Activated naive CD8-positive, alpha-beta T cell treated with anti-CD3 and anti-CD28 coated beads, Interleukin-2, amount 10 ng/mL, durations not matched to agents 7 days and 5 days (primary cell): Measurements from ENCODE around the gene RABGAP1L. TPM values are rescaled to one million over a fixed set of nuclear protein-coding genes. Genes with fewer than 3 reads are reported as not detected.
"Not testable (repeated sequence)": the region's sequence is repeated elsewhere in the genome, so short reads cannot be mapped to it uniquely, and the experiment has no call there.

Experiments used
- ATAC-seq: fragments of 150-1000 bp; cut with Tn5 transposase; one replicate; pipeline ENCODE4 v1.10.0; 2021; ENCODE audit warnings: low read depth, moderate library complexity
- POLR2A ChIA-PET: fragments of 350-600 bp; sonication (Branson Sonifier 250); formaldehyde crosslinking; loops from one replicate; lab custom pipeline; 2021; ENCODE audit warnings: antibody characterized with exemption; lab: Charles Lee
- DNase-seq: peaks from one replicate; pipeline ENCODE4 v3.0.0; 2021
- H3K27ac Mint-ChIP-seq: one replicate; pipeline ENCODE4 v1.8.0; 2022; ENCODE audit warnings: mild to moderate bottlenecking, mixed read lengths
- H3K27me3 Mint-ChIP-seq: one replicate; pipeline ENCODE4 v1.8.0; 2022; ENCODE audit warnings: mild to moderate bottlenecking, moderate library complexity, mixed read lengths
- H3K36me3 Mint-ChIP-seq: one replicate; pipeline ENCODE4 v1.8.0; 2021; ENCODE audit warnings: mild to moderate bottlenecking, mixed read lengths
- H3K4me1 Mint-ChIP-seq: one replicate; pipeline ENCODE4 v1.8.0; 2021; ENCODE audit warnings: mixed read lengths
- H3K4me3 Mint-ChIP-seq: one replicate; pipeline ENCODE4 v1.8.0; 2022; ENCODE audit warnings: mild to moderate bottlenecking, moderate library complexity, mixed read lengths
- H3K9me3 Mint-ChIP-seq: one replicate; pipeline ENCODE4 v1.8.0; 2021; ENCODE audit warnings: mixed read lengths
- total RNA-seq, 2 experiments: library from RNA; stranded (reverse); gene quantifications; one replicate each; pipeline ENCODE4 v1.2.3, GENCODE V29; 2021

RABGAP1L gene
- total RNA-seq, 2 experiments from 2014 or later = 64.8 to 69.9 TPM

- no peak for DNase-seq
- peaks cover 2% of the 10 kb centered on the region for H3K4me1 Mint-ChIP-seq
- POLR2A ChIA-PET = no interaction called here
- H3K27ac Mint-ChIP-seq = no peak overlapping the region
- no peak for ATAC-seq
- peaks cover 2% of the 10 kb centered on the region for H3K36me3 Mint-ChIP-seq
- H3K9me3 Mint-ChIP-seq = no peaks in the 10 kb centered on the region
- no peaks in the 10 kb centered on the region for H3K27me3 Mint-ChIP-seq
- H3K4me3 Mint-ChIP-seq = no peak overlapping the region
Measured at GRCh38 chr1:174448531-174448883, 289.2 kb downstream of the RABGAP1L start.

GRCh38 chr1:174448974-174449373 lies 289.7 kb downstream of the RABGAP1L start:
- no peaks in the 10 kb centered on the region for H3K9me3 Mint-ChIP-seq
- no peak overlapping the region for H3K4me3 Mint-ChIP-seq
- H3K27me3 Mint-ChIP-seq = no peaks in the 10 kb centered on the region
- no peak for DNase-seq
- H3K27ac Mint-ChIP-seq = no peak overlapping the region
- POLR2A ChIA-PET = no interaction called here
- peaks cover 2% of the 10 kb centered on the region for H3K36me3 Mint-ChIP-seq
- no peak for ATAC-seq
- peaks cover 2% of the 10 kb centered on the region for H3K4me1 Mint-ChIP-seq

DNA sequence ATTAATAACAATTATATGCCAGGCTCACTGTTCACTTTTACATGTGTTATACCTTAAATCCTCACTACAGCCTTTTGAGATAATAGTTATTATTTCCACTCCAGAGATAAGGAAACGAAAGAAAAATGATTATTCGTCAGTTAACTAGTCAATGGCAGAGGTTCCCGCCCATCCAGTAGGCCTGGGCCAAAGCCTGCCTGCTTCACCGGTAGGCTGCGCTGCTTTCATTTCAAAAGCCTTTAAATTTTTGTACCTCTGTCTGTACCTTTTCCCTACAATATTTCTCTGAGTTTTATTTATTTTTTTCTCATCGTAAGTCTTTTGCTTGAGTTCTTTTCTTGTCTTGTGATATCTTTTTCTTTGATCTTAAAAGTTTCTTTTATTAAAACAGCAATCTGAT lies 292.1 kb downstream of the RABGAP1L start:
- Mint-ChIP-seq H3K36me3 (peaks cover 2% of the 10 kb centered on the region), H3K27me3 (no peaks in the 10 kb centered on the region), H3K9me3 (no peaks in the 10 kb centered on the region), H3K4me3 (no peak overlapping the region), H3K4me1 (peaks cover 2% of the 10 kb centered on the region), H3K27ac (no peak overlapping the region)
- no peak for DNase-seq
- POLR2A ChIA-PET = no interaction called here
- ATAC-seq = no peak

DNA sequence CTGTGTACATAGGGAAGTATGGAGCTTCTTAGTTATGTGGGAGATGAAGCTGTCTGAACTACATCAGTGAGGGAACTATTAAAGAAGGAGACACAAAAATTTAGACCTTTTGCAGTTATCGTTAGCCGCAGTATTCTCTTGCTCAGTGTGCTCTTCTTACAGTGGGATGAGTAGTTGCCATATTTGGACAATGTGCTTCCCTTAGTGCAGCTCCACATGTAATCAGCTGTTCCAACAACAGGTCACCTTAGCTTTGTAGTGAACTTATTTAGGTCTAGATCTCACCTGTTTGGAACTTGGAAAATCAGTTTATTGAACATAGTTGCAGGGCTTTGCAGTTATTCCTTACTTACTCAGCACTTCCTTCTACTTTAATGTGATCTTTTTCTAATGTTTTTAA lies 306.5 kb downstream of the RABGAP1L start:
- H3K27ac Mint-ChIP-seq = no peak overlapping the region
- H3K36me3 Mint-ChIP-seq = peaks cover 5% of the 10 kb centered on the region
- H3K9me3 Mint-ChIP-seq = peaks cover 2% of the 10 kb centered on the region
- H3K4me3 Mint-ChIP-seq = no peak overlapping the region
- POLR2A ChIA-PET = no interaction called here
- DNase-seq = no peak
- no peaks in the 10 kb centered on the region for H3K27me3 Mint-ChIP-seq
- no peak for ATAC-seq
- no peaks in the 10 kb centered on the region for H3K4me1 Mint-ChIP-seq

DNA sequence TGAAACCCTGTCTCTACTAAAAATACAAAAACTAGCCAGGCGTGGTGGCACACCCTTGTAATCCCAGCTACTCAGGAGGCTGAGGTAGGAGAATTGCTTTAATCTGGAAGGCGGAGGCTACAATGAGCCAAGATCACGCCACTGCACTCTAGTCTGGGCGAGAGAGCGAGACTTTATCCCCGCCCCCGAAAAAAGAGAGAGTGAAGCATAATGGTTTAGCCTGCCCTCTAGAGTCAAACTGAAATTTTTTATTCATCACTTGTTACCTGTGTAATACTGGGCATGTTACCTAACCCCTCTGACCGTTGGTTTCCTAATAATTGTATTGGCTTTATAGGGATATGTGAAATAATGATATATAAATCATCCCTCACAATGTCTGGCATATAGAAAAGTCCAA lies 307.3 kb downstream of the RABGAP1L start:
- Mint-ChIP-seq H3K36me3 (peaks cover 5% of the 10 kb centered on the region), H3K27ac (no peak overlapping the region), H3K4me3 (no peak overlapping the region), H3K27me3 (no peaks in the 10 kb centered on the region), H3K4me1 (no peaks in the 10 kb centered on the region), H3K9me3 (peaks cover 2% of the 10 kb centered on the region)
- POLR2A ChIA-PET = no interaction called here
- DNase-seq (no peak), ATAC-seq (no peak)

DNA sequence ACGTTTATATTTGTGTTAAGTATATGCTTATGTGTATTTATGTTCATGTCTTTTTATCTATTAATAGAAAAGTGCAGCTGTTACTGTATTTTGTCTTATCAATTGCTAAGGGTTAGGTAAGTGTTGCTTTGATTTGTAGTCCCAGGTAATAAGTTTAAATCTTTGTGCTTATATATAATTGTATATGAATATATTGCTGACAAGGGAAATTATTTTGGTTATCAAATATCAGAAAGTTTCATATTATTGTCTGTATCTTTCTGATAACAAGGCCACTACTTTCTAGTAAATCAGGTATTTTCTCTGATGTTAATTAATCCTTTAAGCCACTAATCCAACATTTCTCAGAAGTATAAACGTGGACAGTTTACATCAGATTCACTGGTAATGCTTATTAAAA lies 309.7 kb downstream of the RABGAP1L start:
- POLR2A ChIA-PET = no interaction called here
- Mint-ChIP-seq H3K4me1 (no peaks in the 10 kb centered on the region), H3K36me3 (no peaks in the 10 kb centered on the region), H3K4me3 (no peak overlapping the region), H3K9me3 (no peaks in the 10 kb centered on the region), H3K27ac (no peak overlapping the region), H3K27me3 (no peaks in the 10 kb centered on the region)
- DNase-seq = no peak
- no peak for ATAC-seq

- Mint-ChIP-seq H3K4me1 (no peaks in the 10 kb centered on the region), H3K4me3 (no peak overlapping the region), H3K36me3 (no peaks in the 10 kb centered on the region), H3K27ac (no peak overlapping the region), H3K9me3 (no peaks in the 10 kb centered on the region), H3K27me3 (no peaks in the 10 kb centered on the region)
- POLR2A ChIA-PET = no interaction called here
- DNase-seq (no peak), ATAC-seq (no peak)
Measured at GRCh38 chr1:174469687-174470086, 310.4 kb downstream of the RABGAP1L start.

- ATAC-seq (no peak), DNase-seq (no peak)
- POLR2A ChIA-PET = no interaction called here
- H3K27ac Mint-ChIP-seq = no peak overlapping the region
- no peaks in the 10 kb centered on the region for H3K27me3 Mint-ChIP-seq
- H3K36me3 Mint-ChIP-seq = no peaks in the 10 kb centered on the region
- no peak overlapping the region for H3K4me3 Mint-ChIP-seq
- peaks cover 2% of the 10 kb centered on the region for H3K9me3 Mint-ChIP-seq
- H3K4me1 Mint-ChIP-seq = peaks cover 2% of the 10 kb centered on the region
Measured at GRCh38 chr1:174479281-174479680, 320.0 kb downstream of the RABGAP1L start.

- ATAC-seq (no peak), DNase-seq (no peak)
- peaks cover 2% of the 10 kb centered on the region for H3K4me1 Mint-ChIP-seq
- H3K27me3 Mint-ChIP-seq = no peaks in the 10 kb centered on the region
- no peak overlapping the region for H3K4me3 Mint-ChIP-seq
- peaks cover 3% of the 10 kb centered on the region for H3K9me3 Mint-ChIP-seq
- H3K36me3 Mint-ChIP-seq = no peaks in the 10 kb centered on the region
- POLR2A ChIA-PET = interaction anchor here (0.6 kb wide), 1 partner anchor 16 kb away, joined by 3 read pairs; no protein-coding TSS in a partner anchor
- no peak overlapping the region for H3K27ac Mint-ChIP-seq
Measured at GRCh38 chr1:174480324-174480723, 321.0 kb downstream of the RABGAP1L start.

DNA sequence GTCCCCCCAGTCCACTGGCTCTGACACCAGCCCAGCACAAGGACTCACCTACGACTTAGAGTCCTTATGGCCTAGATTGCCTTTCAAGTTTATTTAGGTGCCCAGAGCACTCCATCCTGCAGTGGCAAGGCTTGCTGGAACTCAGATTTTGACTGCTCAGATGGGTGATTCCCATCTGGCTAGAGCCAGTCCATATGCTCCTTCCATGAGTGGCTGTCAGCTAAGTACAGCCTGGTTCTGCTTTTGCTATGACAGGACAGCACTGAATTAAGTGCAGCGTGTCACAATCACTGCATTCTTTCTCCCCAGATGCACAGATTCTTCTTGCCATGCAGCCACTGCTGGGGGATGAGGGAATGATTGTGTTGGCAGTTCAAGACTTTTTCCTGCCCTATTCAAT lies 332.3 kb downstream of the RABGAP1L start:
- no peak overlapping the region for H3K27ac Mint-ChIP-seq
- H3K4me1 Mint-ChIP-seq = peaks cover 1% of the 10 kb centered on the region
- no peak for DNase-seq
- H3K9me3 Mint-ChIP-seq = peaks cover 4% of the 10 kb centered on the region
- H3K27me3 Mint-ChIP-seq = no peaks in the 10 kb centered on the region
- peaks cover 8% of the 10 kb centered on the region for H3K36me3 Mint-ChIP-seq
- no peak for ATAC-seq
- no peak overlapping the region for H3K4me3 Mint-ChIP-seq
- POLR2A ChIA-PET = no interaction called here

GRCh38 chr1:174497478-174497877 lies 338.2 kb downstream of the RABGAP1L start:
- Mint-ChIP-seq H3K4me1 (no peaks in the 10 kb centered on the region), H3K4me3 (no peak overlapping the region), H3K27ac (no peak overlapping the region), H3K27me3 (no peaks in the 10 kb centered on the region), H3K36me3 (no peaks in the 10 kb centered on the region), H3K9me3 (no peaks in the 10 kb centered on the region)
- POLR2A ChIA-PET = interaction anchor here (0.6 kb wide), 1 partner anchor 1115 kb away, joined by 3 read pairs; no protein-coding TSS in a partner anchor
- ATAC-seq (no peak), DNase-seq (no peak)

GRCh38 chr1:174516755-174517154 lies 357.4 kb downstream of the RABGAP1L start:
- H3K4me1 Mint-ChIP-seq, H3K27me3 Mint-ChIP-seq, ATAC-seq, H3K4me3 Mint-ChIP-seq, POLR2A ChIA-PET, H3K9me3 Mint-ChIP-seq, H3K27ac Mint-ChIP-seq, DNase-seq, H3K36me3 Mint-ChIP-seq: not testable (repeated sequence)

GRCh38 chr1:174519844-174520243 lies 360.5 kb downstream of the RABGAP1L start:
- no peak for DNase-seq
- peaks cover 14% of the 10 kb centered on the region for H3K36me3 Mint-ChIP-seq
- POLR2A ChIA-PET = no interaction called here
- H3K4me1 Mint-ChIP-seq = no peaks in the 10 kb centered on the region
- no peak overlapping the region for H3K27ac Mint-ChIP-seq
- H3K9me3 Mint-ChIP-seq = peaks cover 12% of the 10 kb centered on the region
- H3K27me3 Mint-ChIP-seq = no peaks in the 10 kb centered on the region
- H3K4me3 Mint-ChIP-seq = no peak overlapping the region
- ATAC-seq = no peak

GRCh38 chr1:174531751-174532150 lies 372.4 kb downstream of the RABGAP1L start:
- Mint-ChIP-seq H3K4me3 (no peak overlapping the region), H3K9me3 (peaks cover 22% of the 10 kb centered on the region), H3K4me1 (peaks cover 2% of the 10 kb centered on the region), H3K36me3 (peaks cover 22% of the 10 kb centered on the region), H3K27me3 (no peaks in the 10 kb centered on the region), H3K27ac (no peak overlapping the region)
- ATAC-seq = no peak
- POLR2A ChIA-PET = no interaction called here
- no peak for DNase-seq

DNA sequence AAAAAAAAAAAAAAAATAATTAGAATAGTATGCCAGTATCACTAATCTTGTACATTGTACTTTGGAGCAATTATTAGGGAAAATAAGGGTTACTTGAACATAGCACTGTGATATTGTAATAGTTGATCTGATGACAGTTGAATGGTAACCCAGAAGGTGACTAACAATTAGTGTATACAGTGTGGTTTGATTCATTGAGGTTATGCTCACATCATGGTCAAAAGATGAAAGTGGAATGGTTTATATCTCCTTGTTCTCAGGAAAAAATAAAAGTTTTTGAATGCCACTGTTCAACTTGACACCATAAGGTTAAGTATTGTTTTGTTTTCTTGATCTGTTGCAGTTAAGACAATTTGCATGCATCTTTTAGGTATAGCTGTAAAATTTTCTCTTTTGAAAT lies 375.5 kb downstream of the RABGAP1L start:
- Mint-ChIP-seq H3K9me3 (peaks cover 16% of the 10 kb centered on the region), H3K27me3 (no peaks in the 10 kb centered on the region), H3K36me3 (peaks cover 13% of the 10 kb centered on the region), H3K27ac (no peak overlapping the region), H3K4me1 (no peaks in the 10 kb centered on the region), H3K4me3 (no peak overlapping the region)
- DNase-seq (no peak), ATAC-seq (no peak)
- POLR2A ChIA-PET = no interaction called here
